SK-N-MC (cell line): Measurements from ENCODE around the gene ENAM.

ENCODE experiments used
- EZH2 ChIP-seq: fragments of 200-600 bp; sonication (generic); IDR thresholded peaks from one replicate; pipeline ENCODE4 v1.6.1; 2017; ENCODE audit warnings: antibody characterized with exemption
- POLR2AphosphoS5 ChIP-seq: IDR thresholded peaks from 2 replicates; pipeline ENCODE4 v1.6.1; 2012; ENCODE audit warnings: mild to moderate bottlenecking, low read depth, low read length, borderline replicate concordance

GRCh38 chr4:70619288-70619687 lies 9.3 kb upstream of the ENAM start:
- no peak for TF ChIP-seq EZH2
- TF ChIP-seq POLR2AphosphoS5 = no peak
